SH-SY5Y (cell line): ENCODE results near the gene SERP2.

Experiments
- GATA2 ChIP-seq: IDR thresholded peaks from 2 replicates; pipeline ENCODE4 v1.6.1; 2011; ENCODE audit warnings: mild to moderate bottlenecking, low read depth, low read length
- GATA3 ChIP-seq: IDR thresholded peaks from 2 replicates; pipeline ENCODE4 v1.6.1; 2011; ENCODE audit warnings: low read depth, mild to moderate bottlenecking, low read length, moderate library complexity

DNA sequence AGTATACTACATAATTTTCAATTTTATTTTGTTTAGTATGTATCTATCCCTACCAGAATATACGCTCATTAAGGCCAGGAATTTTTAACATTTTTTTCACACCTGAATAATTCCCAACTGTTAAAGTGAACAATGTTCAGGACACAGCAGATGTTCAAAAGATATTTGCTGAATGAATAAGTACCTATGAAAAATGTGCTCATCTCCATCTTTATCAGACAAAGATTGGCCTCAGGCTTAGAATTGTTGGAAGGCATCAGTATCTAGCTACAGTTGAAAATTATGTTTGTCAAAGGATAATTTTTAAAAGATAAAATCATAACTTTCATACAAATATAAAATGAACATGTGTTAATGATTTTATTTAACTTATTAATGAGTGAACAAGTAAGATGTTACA lies 30.9 kb upstream of the SERP2 start:
- TF ChIP-seq GATA3 (0 out of 2 replicates have a peak, but pooled peaks have one; percentile 13), GATA2 (no peak)
